ENCODE measurements around the gene OLIG2.

Gene OLIG2

GRCh38 chr21:33024201-33025103 lies 1.3 kb upstream of the OLIG2 start:
- no peak overlapping the region for H2AK5ac ChIP-seq (ENCODE audit: low read length)
- no peak overlapping the region for H3K56ac ChIP-seq (ENCODE audit: low read length)
- no peak overlapping the region for H2BK120ac ChIP-seq (ENCODE audit: low read depth, low read length)
- H3K23ac ChIP-seq (ENCODE audit: low read length) = no peak overlapping the region
- no peak overlapping the region for H2BK15ac ChIP-seq (replicated peaks; ENCODE audit: low read depth)
- H2BK5ac ChIP-seq (ENCODE audit: low read length) = no peak overlapping the region
- no peak for DNase-seq
- H3K36me3 ChIP-seq (ENCODE audit: control insufficient read depth, insufficient read depth, low read length) = no peaks in the 10 kb centered on the region
- no peak overlapping the region for H3K9ac ChIP-seq (ENCODE audit: low read length)
- no peak overlapping the region for H4K5ac ChIP-seq (ENCODE audit: low read length)
- no peak overlapping the region for H3K4me3 ChIP-seq (ENCODE audit: low read length)
- H3K4ac ChIP-seq (ENCODE audit: low read depth, low read length) = no peak overlapping the region
- no peaks in the 10 kb centered on the region for H3K79me1 ChIP-seq (ENCODE audit: low read length)
- peaks cover 86% of the 10 kb centered on the region for H3K27me3 ChIP-seq (ENCODE audit: insufficient read depth, low read length, poor library complexity)
- WGBS (ENCODE audit: extremely low coverage, insufficient coverage, low lambda C conversion rate) = no CpG with 5 or more reads among the region's 40 CpGs
- H4K8ac ChIP-seq (ENCODE audit: low read depth, low read length) = no peak overlapping the region
- no peaks in the 10 kb centered on the region for H3K4me1 ChIP-seq (ENCODE audit: control insufficient read depth, low read depth, low read length)
- H3K79me2 ChIP-seq (ENCODE audit: control insufficient read depth, insufficient read depth, low read length) = no peaks in the 10 kb centered on the region
- no peak overlapping the region for H3K4me2 ChIP-seq (ENCODE audit: low read length)
- no peak overlapping the region for H3K27ac ChIP-seq (ENCODE audit: low read depth, low read length)
- no peak overlapping the region for H3K18ac ChIP-seq (ENCODE audit: low read length)

DNA sequence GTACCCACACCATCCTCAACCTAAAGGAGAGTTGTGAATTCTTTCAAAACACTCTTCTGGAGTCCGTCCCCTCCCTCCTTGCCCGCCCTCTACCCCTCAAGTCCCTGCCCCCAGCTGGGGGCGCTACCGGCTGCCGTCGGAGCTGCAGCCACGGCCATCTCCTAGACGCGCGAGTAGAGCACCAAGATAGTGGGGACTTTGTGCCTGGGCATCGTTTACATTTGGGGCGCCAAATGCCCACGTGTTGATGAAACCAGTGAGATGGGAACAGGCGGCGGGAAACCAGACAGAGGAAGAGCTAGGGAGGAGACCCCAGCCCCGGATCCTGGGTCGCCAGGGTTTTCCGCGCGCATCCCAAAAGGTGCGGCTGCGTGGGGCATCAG lies 638 bp upstream of the OLIG2 start:
- Histone ChIP-seq H3K18ac (ENCODE audit: low read length) (no peak overlapping the region), H3K4me3 (ENCODE audit: low read length) (peak overlapping the region; percentile 21)
- WGBS (ENCODE audit: extremely low coverage, insufficient coverage, low lambda C conversion rate) = no CpG with 5 or more reads among the region's 22 CpGs

DNA sequence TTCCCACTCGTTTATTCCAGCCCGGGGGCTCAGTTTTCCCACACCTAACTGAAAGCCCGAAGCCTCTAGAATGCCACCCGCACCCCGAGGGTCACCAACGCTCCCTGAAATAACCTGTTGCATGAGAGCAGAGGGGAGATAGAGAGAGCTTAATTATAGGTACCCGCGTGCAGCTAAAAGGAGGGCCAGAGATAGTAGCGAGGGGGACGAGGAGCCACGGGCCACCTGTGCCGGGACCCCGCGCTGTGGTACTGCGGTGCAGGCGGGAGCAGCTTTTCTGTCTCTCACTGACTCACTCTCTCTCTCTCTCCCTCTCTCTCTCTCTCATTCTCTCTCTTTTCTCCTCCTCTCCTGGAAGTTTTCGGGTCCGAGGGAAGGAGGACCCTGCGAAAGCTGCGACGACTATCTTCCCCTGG lies 716 bp downstream of the OLIG2 start:
- H3K4me3 ChIP-seq (ENCODE audit: low read length) = no peak overlapping the region
- H2AK5ac ChIP-seq (ENCODE audit: low read length) = no peak overlapping the region
- H3K79me2 ChIP-seq (ENCODE audit: control insufficient read depth, insufficient read depth, low read length) = no peaks in the 10 kb centered on the region
- H3K56ac ChIP-seq (ENCODE audit: low read length) = no peak overlapping the region
- H2BK120ac ChIP-seq (ENCODE audit: low read depth, low read length) = no peak overlapping the region
- H4K8ac ChIP-seq (ENCODE audit: low read depth, low read length) = no peak overlapping the region
- WGBS (ENCODE audit: extremely low coverage, insufficient coverage, low lambda C conversion rate) = no CpG with 5 or more reads among the region's 21 CpGs
- no peak overlapping the region for H3K23ac ChIP-seq (ENCODE audit: low read length)
- peaks cover 89% of the 10 kb centered on the region for H3K27me3 ChIP-seq (ENCODE audit: insufficient read depth, low read length, poor library complexity)
- DNase-seq = no peak
- no peaks in the 10 kb centered on the region for H3K36me3 ChIP-seq (ENCODE audit: control insufficient read depth, insufficient read depth, low read length)
- H2BK5ac ChIP-seq (ENCODE audit: low read length) = no peak overlapping the region
- no peaks in the 10 kb centered on the region for H3K79me1 ChIP-seq (ENCODE audit: low read length)
- no peak overlapping the region for H3K9ac ChIP-seq (ENCODE audit: low read length)
- H4K5ac ChIP-seq (ENCODE audit: low read length) = no peak overlapping the region
- no peak overlapping the region for H3K4ac ChIP-seq (ENCODE audit: low read depth, low read length)
- no peaks in the 10 kb centered on the region for H3K4me1 ChIP-seq (ENCODE audit: control insufficient read depth, low read depth, low read length)
- no peak overlapping the region for H2BK15ac ChIP-seq (replicated peaks; ENCODE audit: low read depth)
- H3K18ac ChIP-seq (ENCODE audit: low read length) = no peak overlapping the region
- no peak overlapping the region for H3K4me2 ChIP-seq (ENCODE audit: low read length)
- H3K27ac ChIP-seq (ENCODE audit: low read depth, low read length) = no peak overlapping the region

More for the DNA sequence above, 638 bp upstream of the OLIG2 start:
- no peak overlapping the region for H3K27ac ChIP-seq (ENCODE audit: low read depth, low read length)
- H3K4ac ChIP-seq (ENCODE audit: low read depth, low read length) = no peak overlapping the region
- peak overlapping the region; percentile 37 for H3K4me2 ChIP-seq (ENCODE audit: low read length)
- no peaks in the 10 kb centered on the region for H3K36me3 ChIP-seq (ENCODE audit: control insufficient read depth, insufficient read depth, low read length)
- H2BK15ac ChIP-seq (replicated peaks; ENCODE audit: low read depth) = no peak overlapping the region
- H3K79me1 ChIP-seq (ENCODE audit: low read length) = no peaks in the 10 kb centered on the region
- no peak overlapping the region for H3K23ac ChIP-seq (ENCODE audit: low read length)
- H2BK120ac ChIP-seq (ENCODE audit: low read depth, low read length) = no peak overlapping the region
- no peak overlapping the region for H2AK5ac ChIP-seq (ENCODE audit: low read length)
- no peaks in the 10 kb centered on the region for H3K79me2 ChIP-seq (ENCODE audit: control insufficient read depth, insufficient read depth, low read length)
- H2BK5ac ChIP-seq (ENCODE audit: low read length) = no peak overlapping the region
- peak overlapping the region; percentile 35 for H3K9ac ChIP-seq (ENCODE audit: low read length)
- H4K5ac ChIP-seq (ENCODE audit: low read length) = no peak overlapping the region
- no peak overlapping the region for H4K8ac ChIP-seq (ENCODE audit: low read depth, low read length)
- no peaks in the 10 kb centered on the region for H3K4me1 ChIP-seq (ENCODE audit: control insufficient read depth, low read depth, low read length)
- peak; percentile 72 for DNase-seq
- H3K56ac ChIP-seq (ENCODE audit: low read length) = peak overlapping the region; percentile 26
- peaks cover 86% of the 10 kb centered on the region for H3K27me3 ChIP-seq (ENCODE audit: insufficient read depth, low read length, poor library complexity)

DNA sequence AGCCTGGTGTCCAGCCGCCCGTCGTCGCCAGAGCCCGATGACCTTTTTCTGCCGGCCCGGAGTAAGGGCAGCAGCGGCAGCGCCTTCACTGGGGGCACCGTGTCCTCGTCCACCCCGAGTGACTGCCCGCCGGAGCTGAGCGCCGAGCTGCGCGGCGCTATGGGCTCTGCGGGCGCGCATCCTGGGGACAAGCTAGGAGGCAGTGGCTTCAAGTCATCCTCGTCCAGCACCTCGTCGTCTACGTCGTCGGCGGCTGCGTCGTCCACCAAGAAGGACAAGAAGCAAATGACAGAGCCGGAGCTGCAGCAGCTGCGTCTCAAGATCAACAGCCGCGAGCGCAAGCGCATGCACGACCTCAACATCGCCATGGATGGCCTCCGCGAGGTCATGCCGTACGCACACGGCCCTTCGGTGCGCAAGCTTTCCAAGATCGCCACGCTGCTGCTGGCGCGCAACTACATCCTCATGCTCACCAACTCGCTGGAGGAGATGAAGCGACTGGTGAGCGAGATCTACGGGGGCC lies 1.2 kb downstream of the OLIG2 start:
- no peak overlapping the region for H3K9ac ChIP-seq (ENCODE audit: low read length)
- no peak overlapping the region for H2BK5ac ChIP-seq (ENCODE audit: low read length)
- no peaks in the 10 kb centered on the region for H3K36me3 ChIP-seq (ENCODE audit: control insufficient read depth, insufficient read depth, low read length)
- no peak overlapping the region for H3K27ac ChIP-seq (ENCODE audit: low read depth, low read length)
- H2AK5ac ChIP-seq (ENCODE audit: low read length) = no peak overlapping the region
- no peaks in the 10 kb centered on the region for H3K79me1 ChIP-seq (ENCODE audit: low read length)
- no peak overlapping the region for H2BK15ac ChIP-seq (replicated peaks; ENCODE audit: low read depth)
- H3K56ac ChIP-seq (ENCODE audit: low read length) = no peak overlapping the region
- no peak overlapping the region for H3K18ac ChIP-seq (ENCODE audit: low read length)
- H3K23ac ChIP-seq (ENCODE audit: low read length) = no peak overlapping the region
- DNase-seq = no peak
- no peak overlapping the region for H2BK120ac ChIP-seq (ENCODE audit: low read depth, low read length)
- no peaks in the 10 kb centered on the region for H3K79me2 ChIP-seq (ENCODE audit: control insufficient read depth, insufficient read depth, low read length)
- no peak overlapping the region for H3K4me3 ChIP-seq (ENCODE audit: low read length)
- H4K8ac ChIP-seq (ENCODE audit: low read depth, low read length) = no peak overlapping the region
- WGBS (ENCODE audit: extremely low coverage, insufficient coverage, low lambda C conversion rate) = no CpG with 5 or more reads among the region's 54 CpGs
- H3K27me3 ChIP-seq (ENCODE audit: insufficient read depth, low read length, poor library complexity) = peaks cover 89% of the 10 kb centered on the region
- no peak overlapping the region for H3K4me2 ChIP-seq (ENCODE audit: low read length)
- no peak overlapping the region for H3K4ac ChIP-seq (ENCODE audit: low read depth, low read length)
- no peaks in the 10 kb centered on the region for H3K4me1 ChIP-seq (ENCODE audit: control insufficient read depth, low read depth, low read length)
- no peak overlapping the region for H4K5ac ChIP-seq (ENCODE audit: low read length)

DNA sequence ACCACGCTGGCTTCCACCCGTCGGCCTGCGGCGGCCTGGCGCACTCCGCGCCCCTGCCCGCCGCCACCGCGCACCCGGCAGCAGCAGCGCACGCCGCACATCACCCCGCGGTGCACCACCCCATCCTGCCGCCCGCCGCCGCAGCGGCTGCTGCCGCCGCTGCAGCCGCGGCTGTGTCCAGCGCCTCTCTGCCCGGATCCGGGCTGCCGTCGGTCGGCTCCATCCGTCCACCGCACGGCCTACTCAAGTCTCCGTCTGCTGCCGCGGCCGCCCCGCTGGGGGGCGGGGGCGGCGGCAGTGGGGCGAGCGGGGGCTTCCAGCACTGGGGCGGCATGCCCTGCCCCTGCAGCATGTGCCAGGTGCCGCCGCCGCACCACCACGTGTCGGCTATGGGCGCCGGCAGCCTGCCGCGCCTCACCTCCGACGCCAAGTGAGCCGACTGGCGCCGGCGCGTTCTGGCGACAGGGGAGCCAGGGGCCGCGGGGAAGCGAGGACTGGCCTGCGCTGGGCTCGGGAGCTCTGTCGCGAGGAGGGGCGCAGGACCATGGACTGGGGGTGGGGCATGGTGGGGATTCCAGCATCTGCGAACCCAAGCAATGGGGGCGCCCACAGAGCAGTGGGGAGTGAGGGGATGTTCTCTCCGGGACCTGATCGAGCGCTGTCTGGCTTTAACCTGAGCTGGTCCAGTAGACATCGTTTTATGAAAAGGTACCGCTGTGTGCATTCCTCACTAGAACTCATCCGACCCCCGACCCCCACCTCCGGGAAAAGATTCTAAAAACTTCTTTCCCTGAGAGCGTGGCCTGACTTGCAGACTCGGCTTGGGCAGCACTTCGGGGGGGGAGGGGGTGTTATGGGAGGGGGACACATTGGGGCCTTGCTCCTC lies 1.9 kb downstream of the OLIG2 start:
- no peak overlapping the region for H3K23ac ChIP-seq (ENCODE audit: low read length)
- no peak overlapping the region for H2BK15ac ChIP-seq (replicated peaks; ENCODE audit: low read depth)
- no peak overlapping the region for H2BK120ac ChIP-seq (ENCODE audit: low read depth, low read length)
- H3K4me1 ChIP-seq (ENCODE audit: control insufficient read depth, low read depth, low read length) = no peaks in the 10 kb centered on the region
- H4K8ac ChIP-seq (ENCODE audit: low read depth, low read length) = no peak overlapping the region
- H3K56ac ChIP-seq (ENCODE audit: low read length) = no peak overlapping the region
- no peak overlapping the region for H2BK5ac ChIP-seq (ENCODE audit: low read length)
- H3K27me3 ChIP-seq (ENCODE audit: insufficient read depth, low read length, poor library complexity) = peaks cover 89% of the 10 kb centered on the region
- no peak overlapping the region for H3K9ac ChIP-seq (ENCODE audit: low read length)
- H3K27ac ChIP-seq (ENCODE audit: low read depth, low read length) = no peak overlapping the region
- no peak overlapping the region for H3K4ac ChIP-seq (ENCODE audit: low read depth, low read length)
- no peaks in the 10 kb centered on the region for H3K79me1 ChIP-seq (ENCODE audit: low read length)
- H3K36me3 ChIP-seq (ENCODE audit: control insufficient read depth, insufficient read depth, low read length) = no peaks in the 10 kb centered on the region
- no peak overlapping the region for H3K18ac ChIP-seq (ENCODE audit: low read length)
- no peak overlapping the region for H4K5ac ChIP-seq (ENCODE audit: low read length)
- H2AK5ac ChIP-seq (ENCODE audit: low read length) = no peak overlapping the region
- no peak overlapping the region for H3K4me3 ChIP-seq (ENCODE audit: low read length)
- H3K79me2 ChIP-seq (ENCODE audit: control insufficient read depth, insufficient read depth, low read length) = no peaks in the 10 kb centered on the region
- no CpG with 5 or more reads among the region's 85 CpGs for WGBS (ENCODE audit: extremely low coverage, insufficient coverage, low lambda C conversion rate)
- H3K4me2 ChIP-seq (ENCODE audit: low read length) = no peak overlapping the region
- DNase-seq = no peak
